IMR-90 (cell line): Measurements from ENCODE around the gene USP40. TPM values are rescaled to one million over a fixed set of nuclear protein-coding genes. Genes with fewer than 3 reads are reported as not detected.

ENCODE experiments used
- ATAC-seq: fragments of 200-7000 bp; cut with Tn5 transposase; 2 replicates; pipeline ENCODE4 v1.9.1; 2020; ENCODE audit warnings: low read depth, mild to moderate bottlenecking, moderate library complexity
- BruUV-seq: library from RNA; stranded (reverse); fragments of 400-500 nt; replicated peaks from 2 replicates; lab custom pipeline; 2021; lab: Mats Ljungman, UMichigan
- CTCF ChIA-PET: fragments of 300-600 bp; formaldehyde crosslinking; extraction: SDS; loops from one replicate; lab custom pipeline; 2021; ENCODE audit warnings: antibody characterized with exemption; lab: Yijun Ruan, JAX
- POLR2A ChIA-PET: fragments of 300-600 bp; sonication (Branson Sonifier 250); formaldehyde crosslinking; loops from one replicate; lab custom pipeline; 2022; ENCODE audit warnings: antibody characterized with exemption; ENCODE audit not compliant: unreplicated experiment; lab: Charles Lee
- DNase-seq: peaks from one replicate; pipeline ENCODE4 v3.0.0; 2013
- H2AFZ ChIP-seq: replicated peaks from 2 replicates; pipeline ENCODE3; 2013; ENCODE audit warnings: low read length, mild to moderate bottlenecking; ENCODE audit not compliant: poor library complexity
- H2AK5ac ChIP-seq: 2 replicates; pipeline ENCODE4 v1.6.1; 2013; ENCODE audit warnings: low read depth, low read length, inconsistent platforms
- H2AK9ac ChIP-seq: replicated peaks from 2 replicates; pipeline ENCODE3; 2013; ENCODE audit warnings: mild to moderate bottlenecking, low read depth, low read length, moderate library complexity; ENCODE audit not compliant: poor library complexity
- H2BK120ac ChIP-seq: 2 replicates; pipeline ENCODE4 v1.6.1; 2013; ENCODE audit warnings: low read depth, low read length, inconsistent platforms
- H2BK15ac ChIP-seq: 3 replicates; pipeline ENCODE4 v1.6.1; 2013; ENCODE audit warnings: low read depth, low read length, inconsistent platforms
- H2BK20ac ChIP-seq: 2 replicates; pipeline ENCODE4 v1.6.1; 2013; ENCODE audit warnings: low read depth, mild to moderate bottlenecking, inconsistent platforms, low read length, moderate library complexity
- H2BK5ac ChIP-seq: 2 replicates; pipeline ENCODE4 v1.6.1; 2013; ENCODE audit warnings: mild to moderate bottlenecking, low read depth, low read length, inconsistent platforms; ENCODE audit not compliant: poor library complexity, severe bottlenecking
- H3K14ac ChIP-seq: replicated peaks from 2 replicates; pipeline ENCODE4 v1.6.1; 2013; ENCODE audit warnings: low read depth, low read length, inconsistent platforms
- H3K18ac ChIP-seq: 2 replicates; pipeline ENCODE4 v1.6.1; 2013; ENCODE audit warnings: low read depth, low read length, control low read depth
- H3K23ac ChIP-seq: 2 replicates; pipeline ENCODE4 v1.6.1; 2013; ENCODE audit warnings: low read depth, low read length, inconsistent platforms
- H3K27ac ChIP-seq: 2 replicates; pipeline ENCODE4 v1.5.1; 2013; ENCODE audit warnings: mild to moderate bottlenecking, control low read depth, low read length; ENCODE audit not compliant: insufficient read depth
- H3K27me3 ChIP-seq: 2 replicates; pipeline ENCODE4 v1.6.1; 2013; ENCODE audit warnings: low read length; ENCODE audit not compliant: control insufficient read depth, insufficient read depth
- H3K36me3 ChIP-seq: 2 replicates; pipeline ENCODE4 v1.6.1; 2013; ENCODE audit warnings: low read length, mixed read lengths; ENCODE audit not compliant: control insufficient read depth, insufficient read depth
- H3K4ac ChIP-seq: 2 replicates; pipeline ENCODE4 v1.6.1; 2013; ENCODE audit warnings: low read depth, low read length, inconsistent platforms
- H3K4me1 ChIP-seq: 2 replicates; pipeline ENCODE4 v1.6.1; 2013; ENCODE audit warnings: low read length, mixed read lengths; ENCODE audit not compliant: control insufficient read depth, insufficient read depth
- H3K4me2 ChIP-seq: 2 replicates; pipeline ENCODE4 v1.6.1; 2013; ENCODE audit warnings: low read depth, mild to moderate bottlenecking, control low read depth, low read length, moderate library complexity
- H3K4me3 ChIP-seq: 2 replicates; pipeline ENCODE4 v1.5.1; 2013; ENCODE audit warnings: low read depth, mild to moderate bottlenecking, control low read depth, low read length, moderate library complexity; ENCODE audit not compliant: insufficient read depth
- H3K56ac ChIP-seq: 2 replicates; pipeline ENCODE4 v1.6.1; 2013; ENCODE audit warnings: low read length, inconsistent platforms; ENCODE audit not compliant: insufficient read depth; ENCODE audit errors: extremely low read depth
- H3K79me1 ChIP-seq, 2 experiments: 2 replicates each; pipeline ENCODE4 v1.6.1; 2013; ENCODE audit warnings: low read length in 2 of 2, inconsistent platforms in 1 of 2, low read depth in 1 of 2
- H3K9ac ChIP-seq: 2 replicates; pipeline ENCODE4 v1.6.1; 2013; ENCODE audit warnings: low read depth, low read length, control low read depth
- H3K9me1 ChIP-seq: 2 replicates; pipeline ENCODE4 v1.6.1; 2013; ENCODE audit warnings: low read length, inconsistent platforms; ENCODE audit not compliant: insufficient read depth
- H3K9me3 ChIP-seq: 2 replicates; pipeline ENCODE4 v1.6.1; 2013; ENCODE audit warnings: low read length; ENCODE audit not compliant: control insufficient read depth, insufficient read depth
- H4K20me1 ChIP-seq: 2 replicates; pipeline ENCODE4 v1.6.1; 2013; ENCODE audit warnings: low read length, inconsistent platforms; ENCODE audit not compliant: insufficient read depth
- H4K5ac ChIP-seq: 2 replicates; pipeline ENCODE4 v1.6.1; 2013; ENCODE audit warnings: mild to moderate bottlenecking, low read depth, low read length, control low read depth
- H4K8ac ChIP-seq, 2 experiments: 2 replicates each; pipeline ENCODE4 v1.6.1; 2013; ENCODE audit warnings: low read depth in 2 of 2, low read length in 2 of 2, control low read depth in 1 of 2, inconsistent platforms in 1 of 2
- H4K91ac ChIP-seq: 2 replicates; pipeline ENCODE4 v1.6.1; 2013; ENCODE audit warnings: low read depth, low read length, inconsistent platforms; ENCODE audit not compliant: insufficient read depth
- ELK1 ChIP-seq: fragments of 150-350 bp; IDR thresholded peaks from 2 replicates; pipeline ENCODE4 v1.6.1; 2016; ENCODE audit warnings: low read depth, mild to moderate bottlenecking, low read length, moderate library complexity, borderline replicate concordance
- WGBS, 2 experiments: methylation state at CpG; one replicate each; pipeline versions ENCODE4 v1.1.5 to v1.1.7; 2013; ENCODE audit warnings: missing lambda C conversion rate in 2 of 2; ENCODE audit not compliant: insufficient read length in 1 of 2; ENCODE audit errors: extremely low coverage in 2 of 2; 5-methylcytosine and 5-hydroxymethylcytosine counted together
- dilution Hi-C: fragments of 300-500 bp; cut with HindIII; formaldehyde crosslinking; loops from one replicate; pipeline ENCODE4 v1.14.3; 2018; ENCODE audit warnings: low sequenced_read_pairs; ENCODE audit not compliant: unreplicated experiment
- in situ Hi-C: fragments of 300-500 bp; cut with MboI; formaldehyde crosslinking; loops from 3 replicates; pipeline ENCODE4 v1.14.3; 2019; ENCODE audit warnings: low sequenced_read_pairs, inconsistent platforms, mixed read lengths
- intact Hi-C: fragments of 100-400 bp; cut with micrococcal nuclease; formaldehyde crosslinking; loops from 2 replicates; pipeline ENCODE4 v1.10.0; 2022
- polyA plus RNA-seq, 3 experiments: library from polyadenylated mRNA; depleted of rRNA; stranded (reverse); fragments of >200 nt; gene quantifications; 2 replicates each; pipeline ENCODE4 v1.2.3, GENCODE V29; 2012; ENCODE audit warnings: low replicate concordance in 1 of 3
- total RNA-seq: library from RNA; depleted of rRNA; stranded (reverse); fragments of >200 nt; gene quantifications from 2 replicates; pipeline ENCODE4 v1.2.3, GENCODE V29; 2012

The USP40 gene
- total and polyA plus RNA-seq, 2 of the 4 experiments (the other 2 are of a cell fraction): 30.1 to 30.8 TPM

GRCh38 chr2:233461481-233461891 lies 105.1 kb downstream of the USP40 start:
- no peak for ATAC-seq
- Histone ChIP-seq H3K36me3 (peaks cover 50% of the 10 kb centered on the region), H3K9ac (no peak overlapping the region), H2AK9ac (no peak overlapping the region), H3K14ac (no peak overlapping the region), H3K56ac (no peak overlapping the region), H3K9me1 (no peaks in the 10 kb centered on the region), H2BK5ac (no peak overlapping the region), H3K79me1 (no peaks in the 10 kb centered on the region), H3K18ac (no peak overlapping the region), H4K8ac (no peak overlapping the region), H3K4me2 (no peak overlapping the region), H2BK120ac (no peak overlapping the region), H3K23ac (no peak overlapping the region), H4K5ac (no peak overlapping the region), H3K9me3 (no peaks in the 10 kb centered on the region), H2AFZ (no peak overlapping the region), H3K27me3 (no peaks in the 10 kb centered on the region), H3K4ac (no peak overlapping the region), H2BK15ac (no peak overlapping the region), H4K91ac (no peak overlapping the region), H3K27ac (no peak overlapping the region), H3K4me1 (no peaks in the 10 kb centered on the region), H2BK20ac (no peak overlapping the region), H4K20me1 (no peaks in the 10 kb centered on the region), H3K4me3 (no peak overlapping the region), H2AK5ac (no peak overlapping the region)
- in situ Hi-C loops: loop anchor here (25.0 kb wide), 1 partner anchor 376 kb away; no protein-coding TSS in a partner anchor
- dilution Hi-C loops: no loop called here
- ChIA-PET CTCF (no interaction called here), POLR2A (no interaction called here)
- DNase-seq: no peak
- TF ChIP-seq ELK1: no peak
- no TSS peak for BruUV-seq
- intact Hi-C loops: no loop called here
- 80% methylated on average over 5 of the region's 8 CpGs; no CpG with 5 or more reads in 1 of the 2 experiments for WGBS, 2 experiments
